Measurements from ENCODE around the gene KCNQ1. TPM values are rescaled to one million over a fixed set of nuclear protein-coding genes. Genes with fewer than 3 reads are reported as not detected.

Gene KCNQ1
- total RNA-seq, 2 donors from 2014 or later = 38.9 to 46.1 TPM

GRCh38 chr11:2796091-2796490, 351.3 kb downstream of the KCNQ1 start:
- peaks cover 8% of the 10 kb centered on the region for H3K4me1 ChIP-seq
- no peak overlapping the region for H3K4me3 ChIP-seq
- TF ChIP-seq POLR2A (IDR thresholded peaks at IDR 0.05) = no peak
- TF ChIP-seq, protein P1, sequence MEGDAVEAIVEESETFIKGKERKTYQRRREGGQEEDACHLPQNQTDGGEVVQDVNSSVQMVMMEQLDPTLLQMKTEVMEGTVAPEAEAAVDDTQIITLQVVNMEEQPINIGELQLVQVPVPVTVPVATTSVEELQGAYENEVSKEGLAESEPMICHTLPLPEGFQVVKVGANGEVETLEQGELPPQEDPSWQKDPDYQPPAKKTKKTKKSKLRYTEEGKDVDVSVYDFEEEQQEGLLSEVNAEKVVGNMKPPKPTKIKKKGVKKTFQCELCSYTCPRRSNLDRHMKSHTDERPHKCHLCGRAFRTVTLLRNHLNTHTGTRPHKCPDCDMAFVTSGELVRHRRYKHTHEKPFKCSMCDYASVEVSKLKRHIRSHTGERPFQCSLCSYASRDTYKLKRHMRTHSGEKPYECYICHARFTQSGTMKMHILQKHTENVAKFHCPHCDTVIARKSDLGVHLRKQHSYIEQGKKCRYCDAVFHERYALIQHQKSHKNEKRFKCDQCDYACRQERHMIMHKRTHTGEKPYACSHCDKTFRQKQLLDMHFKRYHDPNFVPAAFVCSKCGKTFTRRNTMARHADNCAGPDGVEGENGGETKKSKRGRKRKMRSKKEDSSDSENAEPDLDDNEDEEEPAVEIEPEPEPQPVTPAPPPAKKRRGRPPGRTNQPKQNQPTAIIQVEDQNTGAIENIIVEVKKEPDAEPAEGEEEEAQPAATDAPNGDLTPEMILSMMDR (IDR thresholded peaks at IDR 0.05) = no peak
- H3K36me3 ChIP-seq (replicated peaks in 1 of 2; ENCODE audit: insufficient read depth in 1 of 2, low read depth in 2 of 2) = no peaks in the 10 kb centered on the region
- no peak overlapping the region for H3K27ac ChIP-seq
- H3K27me3 ChIP-seq = no peaks in the 10 kb centered on the region
- no peak for ATAC-seq
- no peaks in the 10 kb centered on the region for H3K9me3 ChIP-seq
- peak; percentile 0 to 13 (median 10) for DNase-seq
- 86 to 90% methylated on average over 12 to 14 of the region's 15 CpGs for WGBS, 2 donors
- intact Hi-C loops (cut with DNase I) = no loop called here

DNA sequence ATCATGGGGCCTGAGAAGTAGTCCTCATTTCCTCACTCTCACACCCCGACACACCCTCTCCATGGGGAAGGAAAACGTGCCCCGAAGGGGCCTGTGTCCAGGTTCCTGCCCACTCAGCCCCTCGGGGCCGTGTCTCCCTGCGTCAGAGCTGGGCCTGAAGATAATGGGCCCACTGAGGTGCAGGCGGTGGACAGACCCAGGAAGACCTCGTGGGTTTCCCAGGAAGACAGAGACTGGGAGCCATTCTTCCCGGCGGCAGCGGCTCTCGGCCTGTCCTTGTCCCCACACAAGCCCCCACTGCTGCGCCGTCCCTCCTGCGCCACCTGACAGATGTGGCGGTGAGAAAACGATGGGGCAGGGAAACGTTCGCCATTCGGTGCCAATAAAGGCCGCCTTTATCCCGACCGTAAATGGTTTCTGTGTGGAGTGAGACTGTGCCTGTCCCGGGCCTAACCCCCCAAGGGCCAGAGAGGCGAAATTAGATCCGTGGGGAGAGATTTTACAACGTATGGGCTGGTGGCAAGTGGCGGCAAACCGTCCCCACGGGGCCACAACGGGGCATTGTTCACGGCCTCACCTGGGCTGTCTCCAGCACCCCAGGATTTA, 351.8 kb downstream of the KCNQ1 start:
- ATAC-seq (no peak), DNase-seq (peak in 3 of 4 donors; percentile 0 to 8 (median 4))
- intact Hi-C loops (cut with DNase I) = no loop called here
- H3K36me3 ChIP-seq (replicated peaks in 1 of 2; ENCODE audit: insufficient read depth in 1 of 2, low read depth in 2 of 2) = no peaks in the 10 kb centered on the region
- no peak overlapping the region for H3K27ac ChIP-seq
- TF ChIP-seq, protein P1 (IDR thresholded peaks at IDR 0.05) = no peak
- TF ChIP-seq POLR2A (IDR thresholded peaks at IDR 0.05) = no peak
- no peak overlapping the region for H3K4me3 ChIP-seq
- H3K9me3 ChIP-seq = no peaks in the 10 kb centered on the region
- WGBS, 2 donors = 89 to 92% methylated on average over 30 of the region's 32 CpGs
- no peaks in the 10 kb centered on the region for H3K27me3 ChIP-seq
- peaks cover 4% of the 10 kb centered on the region for H3K4me1 ChIP-seq

- H3K27me3 ChIP-seq = no peaks in the 10 kb centered on the region
- H3K27ac ChIP-seq = no peak overlapping the region
- H3K9me3 ChIP-seq = no peaks in the 10 kb centered on the region
- H3K4me1 ChIP-seq = no peaks in the 10 kb centered on the region
- TF ChIP-seq, protein P1 (IDR thresholded peaks at IDR 0.05) = no peak
- no peak for TF ChIP-seq POLR2A (IDR thresholded peaks at IDR 0.05)
- intact Hi-C loops (cut with DNase I) = no loop called here
- no peaks in the 10 kb centered on the region for H3K36me3 ChIP-seq (replicated peaks in 1 of 2; ENCODE audit: insufficient read depth in 1 of 2, low read depth in 2 of 2)
- H3K4me3 ChIP-seq = no peak overlapping the region
- no peak for ATAC-seq
- peak; percentile 1 to 9 (median 6) for DNase-seq
- 89 to 93% methylated on average over 22 to 25 of the region's 25 CpGs for WGBS, 2 donors
Observed at GRCh38 chr11:2797121-2797711, 352.4 kb downstream of the KCNQ1 start.

- Histone ChIP-seq H3K4me1 (no peaks in the 10 kb centered on the region), H3K27me3 (no peaks in the 10 kb centered on the region), H3K27ac (no peak overlapping the region), H3K9me3 (no peaks in the 10 kb centered on the region), H3K36me3 (replicated peaks in 1 of 2; ENCODE audit: insufficient read depth in 1 of 2, low read depth in 2 of 2) (no peaks in the 10 kb centered on the region), H3K4me3 (no peak overlapping the region)
- no peak for ATAC-seq
- peak in 3 of 4 donors; percentile 1 to 8 (median 2) for DNase-seq
- no peak for TF ChIP-seq POLR2A (IDR thresholded peaks at IDR 0.05)
- TF ChIP-seq, protein P1 (IDR thresholded peaks at IDR 0.05) = no peak
- intact Hi-C loops (cut with DNase I) = no loop called here
- WGBS, 2 donors = 97% methylated on average over 9 of the region's 9 CpGs
Observed at GRCh38 chr11:2797741-2798361, 353.0 kb downstream of the KCNQ1 start.

Measured in body of pancreas (tissue), 4 donors.